H54 (cell line): ENCODE results near the gene MAST4.

Experiments used
- DNase-seq: peaks from one replicate; pipeline ENCODE4 v3.0.0; 2011; ENCODE audit warnings: low spot score, mixed read lengths; ENCODE audit not compliant: insufficient read length
- FAIRE-seq: peaks from 3 replicates; lab custom pipeline; 2011; peaks lifted over from hg19 to GRCh38; lab: Jason Lieb, UNC
- POLR2A ChIP-seq: IDR thresholded peaks from 2 replicates; pipeline ENCODE4 v1.6.1; 2011; ENCODE audit warnings: low read depth, mild to moderate bottlenecking, low read length

Gene MAST4

GRCh38 chr5:67190410-67190809 is 594.2 kb downstream of the MAST4 start:
- no peak for TF ChIP-seq POLR2A
- DNase-seq (no peak), FAIRE-seq (no peak)

- no peak for TF ChIP-seq POLR2A
Measured at GRCh38 chr5:67190861-67191260, 594.7 kb downstream of the MAST4 start.

GRCh38 chr5:67192719-67193438 is 596.7 kb downstream of the MAST4 start:
- FAIRE-seq, result no peak

More at GRCh38 chr5:67190861-67191260, 594.7 kb downstream of the MAST4 start:
- FAIRE-seq (no peak), DNase-seq (no peak)

GRCh38 chr5:67193439-67193807 is 597.2 kb downstream of the MAST4 start:
- no peak for DNase-seq
- no peak for TF ChIP-seq POLR2A
- FAIRE-seq, result no peak

More at GRCh38 chr5:67192719-67193438, 596.7 kb downstream of the MAST4 start:
- TF ChIP-seq POLR2A, result no peak
- DNase-seq, result no peak

GRCh38 chr5:67194166-67194565 is 598.0 kb downstream of the MAST4 start:
- FAIRE-seq, result no peak

GRCh38 chr5:67195406-67196275 is 599.4 kb downstream of the MAST4 start:
- TF ChIP-seq POLR2A, result no peak
- no peak for FAIRE-seq

More at GRCh38 chr5:67194166-67194565, 598.0 kb downstream of the MAST4 start:
- no peak for TF ChIP-seq POLR2A
- DNase-seq, result no peak

GRCh38 chr5:67196537-67197059 is 600.4 kb downstream of the MAST4 start, which contains the start of gene CD180:
Gene CD180, minus strand, starts transcription at chr5:67196799. Its CDS starts 158 bp downstream, at chr5:67196641.
- FAIRE-seq (no peak), DNase-seq (no peak)
- TF ChIP-seq POLR2A, result no peak

More at GRCh38 chr5:67195406-67196275, 599.4 kb downstream of the MAST4 start:
- no peak for DNase-seq

- DNase-seq (no peak), FAIRE-seq (no peak)
- TF ChIP-seq POLR2A, result no peak
Measured at GRCh38 chr5:67197536-67197935, 601.3 kb downstream of the MAST4 start.

GRCh38 chr5:67198917-67199316 is 602.7 kb downstream of the MAST4 start:
- DNase-seq, result no peak
- no peak for TF ChIP-seq POLR2A
- FAIRE-seq, result no peak

- DNase-seq, result no peak
- no peak for TF ChIP-seq POLR2A
- FAIRE-seq, result no peak
Measured at GRCh38 chr5:67199859-67200258, 603.7 kb downstream of the MAST4 start.

- DNase-seq (no peak), FAIRE-seq (no peak)
- TF ChIP-seq POLR2A, result no peak
Measured at GRCh38 chr5:67200809-67201562, 604.8 kb downstream of the MAST4 start.

GRCh38 chr5:67201897-67202549 is 605.8 kb downstream of the MAST4 start:
- no peak for TF ChIP-seq POLR2A
- no peak for DNase-seq
- no peak for FAIRE-seq

GRCh38 chr5:67202828-67203227 is 606.6 kb downstream of the MAST4 start:
- DNase-seq (no peak), FAIRE-seq (no peak)
- no peak for TF ChIP-seq POLR2A
